Measurements from ENCODE around the gene MCM3AP. TPM values are rescaled to one million over a fixed set of nuclear protein-coding genes. Genes with fewer than 3 reads are reported as not detected.

Gene MCM3AP
- total RNA-seq, 4 donors from 2014 or later: 58.6 to 89.2 (median 81.9) TPM

DNA sequence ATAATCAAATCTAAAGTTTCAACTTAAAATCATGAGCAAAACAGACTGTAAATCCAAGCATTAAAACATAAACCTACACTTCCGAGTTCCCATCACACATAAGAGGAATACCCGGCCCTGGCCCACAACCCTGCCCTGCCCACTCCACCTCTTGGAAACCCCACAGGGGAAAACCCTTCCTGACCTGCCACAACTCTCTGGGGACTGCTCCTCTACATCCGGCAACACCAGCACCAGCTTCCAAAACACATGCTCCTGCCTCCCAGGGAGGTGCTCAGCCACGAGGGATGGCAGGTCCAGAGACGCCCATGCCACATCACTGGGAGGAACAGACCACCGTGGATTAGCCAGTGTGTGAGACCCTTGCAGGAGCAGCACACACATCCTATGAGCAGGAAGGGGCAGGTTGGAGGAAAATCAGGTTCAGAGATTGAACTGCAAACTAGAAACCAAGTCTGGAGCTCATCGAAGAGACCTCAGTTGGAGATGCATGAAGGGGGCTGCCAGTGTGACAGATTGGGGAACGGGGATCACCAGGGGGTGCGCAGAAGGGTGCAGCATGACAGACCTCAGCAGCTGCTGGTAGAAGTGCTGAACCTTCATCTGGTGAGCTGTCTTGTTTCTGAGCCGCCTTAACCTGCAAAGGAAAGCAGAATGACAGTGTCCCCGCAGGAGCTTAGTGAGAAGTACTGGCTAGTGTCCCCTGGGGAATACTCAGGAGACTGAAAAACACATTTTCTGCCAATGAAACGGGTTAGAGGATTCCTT is 31.0 kb downstream of the MCM3AP start:
- no peak overlapping the region for H3K27ac ChIP-seq (replicated peaks in 1 of 4)
- no peaks in the 10 kb centered on the region for H3K9me3 ChIP-seq
- DNase-seq (ENCODE audit: extremely low spot score): no peak
- TF ChIP-seq POLR2A (IDR thresholded peaks at IDR 0.05; ENCODE audit: low read depth) (no peak), EP300 (IDR thresholded peaks at IDR 0.05) (no peak), POLR2AphosphoS5 (IDR thresholded peaks at IDR 0.05) (no peak)
- TF ChIP-seq, protein P1, sequence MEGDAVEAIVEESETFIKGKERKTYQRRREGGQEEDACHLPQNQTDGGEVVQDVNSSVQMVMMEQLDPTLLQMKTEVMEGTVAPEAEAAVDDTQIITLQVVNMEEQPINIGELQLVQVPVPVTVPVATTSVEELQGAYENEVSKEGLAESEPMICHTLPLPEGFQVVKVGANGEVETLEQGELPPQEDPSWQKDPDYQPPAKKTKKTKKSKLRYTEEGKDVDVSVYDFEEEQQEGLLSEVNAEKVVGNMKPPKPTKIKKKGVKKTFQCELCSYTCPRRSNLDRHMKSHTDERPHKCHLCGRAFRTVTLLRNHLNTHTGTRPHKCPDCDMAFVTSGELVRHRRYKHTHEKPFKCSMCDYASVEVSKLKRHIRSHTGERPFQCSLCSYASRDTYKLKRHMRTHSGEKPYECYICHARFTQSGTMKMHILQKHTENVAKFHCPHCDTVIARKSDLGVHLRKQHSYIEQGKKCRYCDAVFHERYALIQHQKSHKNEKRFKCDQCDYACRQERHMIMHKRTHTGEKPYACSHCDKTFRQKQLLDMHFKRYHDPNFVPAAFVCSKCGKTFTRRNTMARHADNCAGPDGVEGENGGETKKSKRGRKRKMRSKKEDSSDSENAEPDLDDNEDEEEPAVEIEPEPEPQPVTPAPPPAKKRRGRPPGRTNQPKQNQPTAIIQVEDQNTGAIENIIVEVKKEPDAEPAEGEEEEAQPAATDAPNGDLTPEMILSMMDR (IDR thresholded peaks at IDR 0.05): no peak
- H3K4me1 ChIP-seq: peaks cover 0 to 4% (median 0%) of the 10 kb centered on the region in 4 donors
- intact Hi-C loops (cut with DNase I): no loop called here
- H3K36me3 ChIP-seq: peaks cover 89 to 100% (median 98%) of the 10 kb centered on the region in 4 donors
- no peaks in the 10 kb centered on the region for H3K27me3 ChIP-seq
- 78% methylated on average over 12 of the region's 12 CpGs for WGBS
- no peak overlapping the region for H3K4me3 ChIP-seq

GRCh38 chr21:46253610-46254124 is 31.7 kb downstream of the MCM3AP start:
- Histone ChIP-seq H3K27ac (replicated peaks in 1 of 4) (no peak overlapping the region), H3K4me3 (no peak overlapping the region), H3K36me3 (peaks cover 82 to 100% (median 97%) of the 10 kb centered on the region in 4 donors), H3K9me3 (no peaks in the 10 kb centered on the region), H3K4me1 (peaks cover 0 to 4% (median 0%) of the 10 kb centered on the region in 4 donors), H3K27me3 (no peaks in the 10 kb centered on the region)
- 81% methylated on average over 8 of the region's 8 CpGs for WGBS
- TF ChIP-seq POLR2AphosphoS5 (IDR thresholded peaks at IDR 0.05): no peak
- TF ChIP-seq POLR2A (IDR thresholded peaks at IDR 0.05; ENCODE audit: low read depth): no peak
- TF ChIP-seq EP300 (IDR thresholded peaks at IDR 0.05): no peak
- TF ChIP-seq, protein P1 (IDR thresholded peaks at IDR 0.05): no peak
- intact Hi-C loops (cut with DNase I): no loop called here
- no peak for DNase-seq (ENCODE audit: extremely low spot score)

- no peaks in the 10 kb centered on the region for H3K27me3 ChIP-seq
- peaks cover 80 to 100% (median 96%) of the 10 kb centered on the region in 4 donors for H3K36me3 ChIP-seq
- H3K4me1 ChIP-seq: peaks cover 0 to 4% (median 0%) of the 10 kb centered on the region in 4 donors
- no peak for DNase-seq (ENCODE audit: extremely low spot score)
- TF ChIP-seq, protein P1 (IDR thresholded peaks at IDR 0.05): no peak
- TF ChIP-seq EP300 (IDR thresholded peaks at IDR 0.05) (no peak), POLR2AphosphoS5 (IDR thresholded peaks at IDR 0.05) (no peak), POLR2A (IDR thresholded peaks at IDR 0.05; ENCODE audit: low read depth) (no peak)
- H3K4me3 ChIP-seq: no peak overlapping the region
- 94% methylated on average over 4 of the region's 4 CpGs for WGBS
- intact Hi-C loops (cut with DNase I): no loop called here
- H3K27ac ChIP-seq (replicated peaks in 1 of 4): no peak overlapping the region
- H3K9me3 ChIP-seq: no peaks in the 10 kb centered on the region
Measured at GRCh38 chr21:46252840-46253239, 32.6 kb downstream of the MCM3AP start.

DNA sequence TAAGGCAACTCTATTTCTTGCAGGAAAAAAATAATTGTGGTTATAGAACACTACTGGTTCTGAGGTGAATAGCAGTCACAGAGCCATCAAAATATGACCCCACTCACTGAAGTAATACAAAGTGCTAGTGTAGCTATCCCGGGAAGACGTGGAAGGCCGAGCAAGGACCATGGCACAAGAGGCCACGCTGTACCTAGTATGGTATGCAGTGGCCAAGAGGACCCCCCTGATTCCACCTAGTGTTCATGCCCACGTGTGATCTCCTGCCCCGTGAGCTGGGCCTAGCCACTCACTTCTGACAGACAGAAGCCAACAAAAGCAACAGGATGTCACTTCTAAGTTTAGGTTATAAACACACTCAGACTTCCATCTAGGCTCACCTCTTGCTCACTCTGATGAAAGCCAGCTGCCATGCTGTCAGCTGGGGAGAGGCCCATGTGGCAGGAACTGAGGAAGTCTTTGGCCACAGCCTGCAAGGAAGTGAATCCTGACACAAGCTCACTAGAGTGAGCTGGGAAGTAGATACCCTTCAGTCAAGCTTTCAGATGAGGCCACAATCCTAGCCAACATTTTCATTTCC is 35.2 kb downstream of the MCM3AP start:
- intact Hi-C loops (cut with DNase I): no loop called here
- peaks cover 76 to 100% (median 96%) of the 10 kb centered on the region in 4 donors for H3K36me3 ChIP-seq
- H3K27me3 ChIP-seq: no peaks in the 10 kb centered on the region
- WGBS: 68% methylated on average over 6 of the region's 6 CpGs
- H3K4me1 ChIP-seq: no peaks in the 10 kb centered on the region
- no peaks in the 10 kb centered on the region for H3K9me3 ChIP-seq
- TF ChIP-seq POLR2A (IDR thresholded peaks at IDR 0.05; ENCODE audit: low read depth) (no peak), POLR2AphosphoS5 (IDR thresholded peaks at IDR 0.05) (no peak), EP300 (IDR thresholded peaks at IDR 0.05) (no peak)
- TF ChIP-seq, protein P1 (IDR thresholded peaks at IDR 0.05): no peak
- no peak for DNase-seq (ENCODE audit: extremely low spot score)
- no peak overlapping the region for H3K27ac ChIP-seq (replicated peaks in 1 of 4)
- H3K4me3 ChIP-seq: no peak overlapping the region

All from esophagus muscularis mucosa (tissue), 4 donors.